Fibroblast of the conjunctiva (primary cell): ENCODE results near the gene EYS.
"Not testable (repeated sequence)": the region's sequence is repeated elsewhere in the genome, so short reads cannot be mapped to it uniquely, and the experiment has no call there.

Experiments
- DNase-seq: peaks from one replicate; pipeline ENCODE4 v3.0.0-alpha.2; 2010; ENCODE audit warnings: low read depth

Gene EYS

GRCh38 chr6:65633501-65633900 is 73.5 kb downstream of the EYS start:
- DNase-seq = no peak

GRCh38 chr6:65631711-65632110 is 75.3 kb downstream of the EYS start:
- no peak for DNase-seq

GRCh38 chr6:65627434-65627999 is 79.5 kb downstream of the EYS start:
- DNase-seq = not testable (repeated sequence)

- no peak for DNase-seq
Measured at GRCh38 chr6:65627015-65627414, 80.0 kb downstream of the EYS start.

GRCh38 chr6:65623566-65623965 is 83.5 kb downstream of the EYS start:
- DNase-seq = no peak

GRCh38 chr6:65610746-65611145 is 96.3 kb downstream of the EYS start:
- DNase-seq = no peak

GRCh38 chr6:65595540-65595939 is 111.5 kb downstream of the EYS start:
- no peak for DNase-seq

- no peak for DNase-seq
Measured at GRCh38 chr6:65570340-65570739, 136.7 kb downstream of the EYS start.

- no peak for DNase-seq
Measured at GRCh38 chr6:65569505-65569904, 137.5 kb downstream of the EYS start.

GRCh38 chr6:65569056-65569455 is 138.0 kb downstream of the EYS start:
- not testable (repeated sequence) for DNase-seq

GRCh38 chr6:65566117-65566516 is 140.9 kb downstream of the EYS start:
- DNase-seq = no peak

GRCh38 chr6:65558071-65558470 is 149.0 kb downstream of the EYS start:
- DNase-seq = no peak

GRCh38 chr6:65557224-65557623 is 149.8 kb downstream of the EYS start:
- DNase-seq = no peak

GRCh38 chr6:65546894-65547293 is 160.1 kb downstream of the EYS start:
- DNase-seq = no peak

- no peak for DNase-seq
Measured at GRCh38 chr6:65545920-65546319, 161.1 kb downstream of the EYS start.

- DNase-seq = no peak
Measured at GRCh38 chr6:65538644-65539043, 168.4 kb downstream of the EYS start.

- no peak for DNase-seq
Measured at GRCh38 chr6:65537600-65537999, 169.4 kb downstream of the EYS start.

GRCh38 chr6:65531533-65531932 is 175.5 kb downstream of the EYS start:
- DNase-seq = no peak

GRCh38 chr6:65524232-65524631 is 182.8 kb downstream of the EYS start:
- DNase-seq = no peak

- DNase-seq = no peak
Measured at GRCh38 chr6:65505736-65506135, 201.3 kb downstream of the EYS start.

- no peak for DNase-seq
Measured at GRCh38 chr6:65501045-65501444, 206.0 kb downstream of the EYS start.

GRCh38 chr6:65483652-65484051 is 223.4 kb downstream of the EYS start:
- DNase-seq = not testable (repeated sequence)

GRCh38 chr6:65469650-65470049 is 237.4 kb downstream of the EYS start:
- DNase-seq = no peak

GRCh38 chr6:65468307-65468706 is 238.7 kb downstream of the EYS start:
- DNase-seq = no peak

- no peak for DNase-seq
Measured at GRCh38 chr6:65461121-65461520, 245.9 kb downstream of the EYS start.
